GM21526 (cell line): ENCODE data around the gene GLRA3.
"Not testable (repeated sequence)": the region's sequence is repeated elsewhere in the genome, so short reads cannot be mapped to it uniquely, and the experiment has no call there.

Source experiments
- ATAC-seq: cut with Tn5 transposase; IDR thresholded peaks from one replicate; pipeline ENCODE4 v1.9.1; 2021; ENCODE audit warnings: moderate library complexity; ENCODE audit not compliant: unreplicated experiment, low FRiP score

The GLRA3 gene

GRCh38 chr4:174669270-174669669, 159.8 kb downstream of the GLRA3 start:
- ATAC-seq: no peak

- no peak for ATAC-seq
These were observed 163.2 kb downstream of the GLRA3 start for GRCh38 chr4:174665799-174666198.

GRCh38 chr4:174663216-174663615, 165.8 kb downstream of the GLRA3 start:
- ATAC-seq: no peak

GRCh38 chr4:174658246-174658645, 170.8 kb downstream of the GLRA3 start:
- no peak for ATAC-seq

- no peak for ATAC-seq
These were observed 171.6 kb downstream of the GLRA3 start for GRCh38 chr4:174657472-174657871.

- ATAC-seq: no peak
These were observed 174.4 kb downstream of the GLRA3 start for GRCh38 chr4:174654634-174655033.

GRCh38 chr4:174650711-174651355, 178.2 kb downstream of the GLRA3 start:
- no peak for ATAC-seq

GRCh38 chr4:174648812-174649211, 180.2 kb downstream of the GLRA3 start:
- no peak for ATAC-seq

- ATAC-seq: no peak
These were observed 182.7 kb downstream of the GLRA3 start for GRCh38 chr4:174646326-174646725.

GRCh38 chr4:174640146-174640545, 188.9 kb downstream of the GLRA3 start:
- ATAC-seq: no peak

- ATAC-seq: no peak
These were observed 193.3 kb downstream of the GLRA3 start for GRCh38 chr4:174635732-174636131.

GRCh38 chr4:174633399-174633798, 195.6 kb downstream of the GLRA3 start:
- ATAC-seq: no peak

- ATAC-seq: peak; percentile 67
These were observed 196.9 kb downstream of the GLRA3 start for GRCh38 chr4:174631901-174632758.

- ATAC-seq: not testable (repeated sequence)
These were observed 199.1 kb downstream of the GLRA3 start for GRCh38 chr4:174629907-174630450.

- ATAC-seq: no peak
These were observed 199.8 kb downstream of the GLRA3 start for GRCh38 chr4:174629265-174629664.

GRCh38 chr4:174628191-174628590, 200.9 kb downstream of the GLRA3 start:
- no peak for ATAC-seq

- ATAC-seq: no peak
These were observed 201.6 kb downstream of the GLRA3 start for GRCh38 chr4:174627473-174627872.

GRCh38 chr4:174626342-174627008, 202.6 kb downstream of the GLRA3 start:
- no peak for ATAC-seq

- no peak for ATAC-seq
These were observed 212.4 kb downstream of the GLRA3 start for GRCh38 chr4:174616661-174617060.

- ATAC-seq: no peak
These were observed 215.1 kb downstream of the GLRA3 start for GRCh38 chr4:174613979-174614378.

- no peak for ATAC-seq
These were observed 217.3 kb downstream of the GLRA3 start for GRCh38 chr4:174611792-174612191.
